Upper lobe of left lung (tissue), 4 donors: ENCODE data around the gene SEMA6A.

Experiments
- CTCF ChIP-seq, 6 experiments: fragments of 450-650 bp in 4 of 6; fragments of 200-600 bp in 2 of 6; sonication (generic) in 2 of 6; IDR thresholded peaks; one replicate each; pipeline ENCODE4 v1.5.1; 2016 to 2019; ENCODE audit warnings: antibody characterized with exemption in 6 of 6
- POLR2A ChIP-seq, 4 donors: fragments of 450-650 bp; IDR thresholded peaks; one replicate each; pipeline ENCODE4 v1.5.1; 2016 to 2017; ENCODE audit warnings: antibody characterized with exemption in 4 of 4, mild to moderate bottlenecking in 2 of 4

GRCh38 chr5:116550082-116550481 is 24.5 kb downstream of the SEMA6A start:
- TF ChIP-seq CTCF (IDR thresholded peaks at IDR 0.05) (no peak), POLR2A (IDR thresholded peaks at IDR 0.05) (no peak)
